K562 (cell line): Measurements from ENCODE around the gene MCC. TPM values are rescaled to one million over a fixed set of nuclear protein-coding genes. Genes with fewer than 3 reads are reported as not detected.

Experiments
- GTF3C2 ChIP-seq: IDR thresholded peaks from 3 replicates; pipeline ENCODE4 v1.6.1; 2011; ENCODE audit warnings: borderline replicate concordance, mild to moderate bottlenecking, moderate library complexity; ENCODE audit not compliant: insufficient read length; ENCODE audit errors: extremely low read depth
- HINFP ChIP-seq: fragments of 450-650 bp; conservative IDR thresholded peaks from 2 replicates; pipeline ENCODE4 v1.6.1; 2016; ENCODE audit warnings: missing genetic modification characterization, low read depth, mild to moderate bottlenecking, control low read depth, missing compliant biosample characterization
- IRF9 ChIP-seq: fragments of 450-650 bp; IDR thresholded peaks from 2 replicates; pipeline ENCODE4 v1.6.1; 2016; ENCODE audit warnings: missing biosample characterization, missing genetic modification characterization
- SIN3B ChIP-seq: fragments of 450-650 bp; IDR thresholded peaks from 2 replicates; pipeline ENCODE4 v1.6.1; 2017; ENCODE audit warnings: low read depth, mild to moderate bottlenecking, moderate library complexity
- polyA plus RNA-seq, 8 experiments: library from polyadenylated mRNA; depleted of rRNA in 4 of 8; stranded (reverse) in 5 of 8; unstranded in 3 of 8; fragments of >200 nt; fragmentation: Nextera tagmentation in 2 of 8; fragmentation: Illumina TruSeq in 1 of 8; extraction: Ambion mirVana in 2 of 8; extraction: Trizol in 1 of 8; gene quantifications; 2 replicates each; pipeline versions ENCODE4 v1.2.1 to v1.2.3, GENCODE V29; 2011 to 2014; ENCODE audit warnings: inconsistent platforms in 1 of 8, missing spikeins in 1 of 8
- total RNA-seq, 7 experiments: library from RNA; depleted of rRNA in 6 of 7; stranded (reverse); fragments of >200 nt in 6 of 7; fragmentation: Illumina TruSeq in 2 of 7; extraction: Trizol in 2 of 7; gene quantifications; 2 replicates each; pipeline versions ENCODE4 v1.2.1 to v1.2.3, GENCODE V29; 2011 to 2021; ENCODE audit warnings: low replicate concordance in 1 of 7

Gene MCC
- total and polyA plus RNA-seq, 9 of the 15 experiments (the other 6 are each of a cell fraction or from before 2014, with no cell fraction given): 0.04 to 0.24 (median 0.06) TPM; not detected in 1

- TF ChIP-seq SIN3B (no peak), IRF9 (no peak), HINFP (tag) (no peak), GTF3C2 (no peak)
Measured at GRCh38 chr5:113058706-113059226, 429.5 kb downstream of the MCC start (continued).
